ENCODE measurements around the gene SPHK2.
"Not testable (repeated sequence)": the region's sequence is repeated elsewhere in the genome, so short reads cannot be mapped to it uniquely, and the experiment has no call there.

The SPHK2 gene

GRCh38 chr19:48624067-48624594 is 4.8 kb downstream of the SPHK2 start:
- peak; percentile 99 for DNase-seq (ENCODE audit: low read depth)

GRCh38 chr19:48624791-48625723 is 5.8 kb downstream of the SPHK2 start:
- no peak for DNase-seq (ENCODE audit: low read depth)

GRCh38 chr19:48625891-48626327 is 6.6 kb downstream of the SPHK2 start:
- DNase-seq (ENCODE audit: low read depth) = no peak

GRCh38 chr19:48627201-48627864 is 8.0 kb downstream of the SPHK2 start:
- DNase-seq (ENCODE audit: low read depth) = no peak

GRCh38 chr19:48627865-48628314 is 8.6 kb downstream of the SPHK2 start:
- DNase-seq (ENCODE audit: low read depth) = no peak

DNA sequence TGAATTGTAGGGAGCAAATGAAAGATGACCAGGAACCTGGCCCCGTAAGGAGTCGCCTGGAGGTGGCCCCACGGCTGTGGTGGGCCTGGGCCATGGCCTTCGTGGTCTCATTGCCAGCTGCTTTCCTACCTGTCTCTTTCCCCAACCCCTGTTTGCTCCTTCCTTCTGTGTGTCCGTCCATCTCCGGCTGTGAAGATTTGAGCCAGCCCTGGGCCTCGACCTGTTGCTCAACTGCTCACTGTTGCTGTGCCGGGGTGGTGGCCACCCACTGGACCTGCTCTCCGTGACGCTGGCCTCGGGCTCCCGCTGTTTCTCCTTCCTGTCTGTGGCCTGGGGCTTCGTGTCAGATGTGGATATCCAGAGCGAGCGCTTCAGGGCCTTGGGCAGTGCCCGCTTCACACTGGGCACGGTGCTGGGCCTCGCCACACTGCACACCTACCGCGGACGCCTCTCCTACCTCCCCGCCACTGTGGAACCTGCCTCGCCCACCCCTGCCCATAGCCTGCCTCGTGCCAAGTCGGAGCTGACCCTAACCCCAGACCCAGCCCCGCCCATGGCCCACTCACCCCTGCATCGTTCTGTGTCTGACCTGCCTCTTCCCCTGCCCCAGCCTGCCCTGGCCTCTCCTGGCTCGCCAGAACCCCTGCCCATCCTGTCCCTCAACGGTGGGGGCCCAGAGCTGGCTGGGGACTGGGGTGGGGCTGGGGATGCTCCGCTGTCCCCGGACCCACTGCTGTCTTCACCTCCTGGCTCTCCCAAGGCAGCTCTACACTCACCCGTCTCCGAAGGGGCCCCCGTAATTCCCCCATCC is 9.4 kb downstream of the SPHK2 start:
- no peak for DNase-seq (ENCODE audit: low read depth)

GRCh38 chr19:48629297-48629598 is 9.9 kb downstream of the SPHK2 start:
- DNase-seq (ENCODE audit: low read depth) = no peak

DNA sequence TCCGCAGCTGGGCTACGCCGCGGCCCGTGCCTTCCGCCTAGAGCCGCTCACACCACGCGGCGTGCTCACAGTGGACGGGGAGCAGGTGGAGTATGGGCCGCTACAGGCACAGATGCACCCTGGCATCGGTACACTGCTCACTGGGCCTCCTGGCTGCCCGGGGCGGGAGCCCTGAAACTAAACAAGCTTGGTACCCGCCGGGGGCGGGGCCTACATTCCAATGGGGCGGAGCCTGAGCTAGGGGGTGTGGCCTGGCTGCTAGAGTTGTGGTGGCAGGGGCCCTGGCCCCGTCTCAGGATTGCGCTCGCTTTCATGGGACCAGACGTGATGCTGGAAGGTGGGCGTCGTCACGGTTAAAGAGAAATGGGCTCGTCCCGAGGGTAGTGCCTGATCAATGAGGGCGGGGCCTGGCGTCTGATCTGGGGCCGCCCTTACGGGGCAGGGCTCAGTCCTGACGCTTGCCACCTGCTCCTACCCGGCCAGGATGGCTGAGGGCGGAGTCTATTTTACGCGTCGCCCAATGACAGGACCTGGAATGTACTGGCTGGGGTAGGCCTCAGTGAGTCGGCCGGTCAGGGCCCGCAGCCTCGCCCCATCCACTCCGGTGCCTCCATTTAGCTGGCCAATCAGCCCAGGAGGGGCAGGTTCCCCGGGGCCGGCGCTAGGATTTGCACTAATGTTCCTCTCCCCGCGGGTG is 10.4 kb downstream of the SPHK2 start:
- DNase-seq (ENCODE audit: low read depth) = no peak

GRCh38 chr19:48630296-48631063 is 11.2 kb downstream of the SPHK2 start:
- DNase-seq (ENCODE audit: low read depth) = no peak

DNA sequence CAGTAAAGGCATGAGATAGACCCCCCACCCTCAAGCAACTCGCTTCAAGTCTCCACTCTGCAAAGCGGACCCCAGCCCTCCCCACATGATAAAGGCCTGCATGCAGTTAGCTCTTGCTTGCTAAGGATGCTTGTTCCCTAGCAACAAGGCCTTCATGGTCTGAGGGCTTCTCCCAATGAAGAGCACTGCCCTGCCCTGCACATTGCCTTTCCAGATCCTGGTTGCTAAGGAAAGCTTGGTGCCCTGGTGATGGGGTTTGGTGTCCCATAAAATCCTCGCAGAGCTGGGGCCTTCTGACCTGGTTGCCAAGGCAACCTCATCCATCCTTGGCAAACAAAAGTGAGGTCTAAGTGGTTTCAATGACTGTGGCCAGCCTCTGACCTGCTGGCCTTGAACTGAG is 11.9 kb downstream of the SPHK2 start:
- DNase-seq (ENCODE audit: low read depth) = no peak

GRCh38 chr19:48632286-48632685 is 13.0 kb downstream of the SPHK2 start:
- not testable (repeated sequence) for DNase-seq (ENCODE audit: low read depth)

DNA sequence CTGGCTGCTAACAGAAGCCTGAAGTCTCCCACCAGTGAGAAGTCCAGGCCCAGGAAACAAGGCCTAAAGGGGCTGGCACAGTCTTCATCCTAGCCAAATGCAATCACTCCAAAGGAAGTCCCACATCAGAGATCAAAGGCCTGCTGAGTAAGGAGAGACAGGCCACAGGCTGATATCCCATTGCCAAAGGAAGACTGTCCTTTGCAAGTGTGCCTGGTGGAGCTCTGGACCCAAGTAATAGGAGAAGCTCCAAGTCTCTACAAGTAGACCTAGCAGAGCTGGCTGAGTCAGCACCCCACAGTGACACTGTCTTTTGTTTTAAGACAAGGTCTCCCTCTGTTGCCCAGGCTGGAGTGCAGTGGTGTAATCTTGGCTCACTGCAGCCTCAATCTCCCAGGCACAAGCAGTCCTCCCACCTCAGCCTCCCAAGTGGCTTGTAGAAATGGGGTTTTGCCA is 13.4 kb downstream of the SPHK2 start:
- DNase-seq (ENCODE audit: low read depth) = no peak

- no peak for DNase-seq (ENCODE audit: low read depth)
Measured at GRCh38 chr19:48633148-48634035, 14.1 kb downstream of the SPHK2 start.

DNA sequence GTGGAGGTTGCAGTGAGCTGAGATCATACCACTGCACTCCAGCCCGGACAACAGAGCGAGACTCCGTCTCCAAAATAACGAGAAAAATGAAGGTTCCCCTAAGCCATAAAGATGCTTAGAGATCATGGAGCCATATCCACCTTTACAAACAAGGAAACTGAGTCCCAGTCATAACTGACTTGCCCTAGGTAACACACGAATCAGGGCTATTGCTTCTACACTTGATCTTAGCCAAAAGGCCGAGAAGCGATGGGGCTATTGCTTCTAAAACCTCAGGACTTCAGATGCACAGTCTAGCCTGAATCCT is 14.7 kb downstream of the SPHK2 start:
- no peak for DNase-seq (ENCODE audit: low read depth)

DNA sequence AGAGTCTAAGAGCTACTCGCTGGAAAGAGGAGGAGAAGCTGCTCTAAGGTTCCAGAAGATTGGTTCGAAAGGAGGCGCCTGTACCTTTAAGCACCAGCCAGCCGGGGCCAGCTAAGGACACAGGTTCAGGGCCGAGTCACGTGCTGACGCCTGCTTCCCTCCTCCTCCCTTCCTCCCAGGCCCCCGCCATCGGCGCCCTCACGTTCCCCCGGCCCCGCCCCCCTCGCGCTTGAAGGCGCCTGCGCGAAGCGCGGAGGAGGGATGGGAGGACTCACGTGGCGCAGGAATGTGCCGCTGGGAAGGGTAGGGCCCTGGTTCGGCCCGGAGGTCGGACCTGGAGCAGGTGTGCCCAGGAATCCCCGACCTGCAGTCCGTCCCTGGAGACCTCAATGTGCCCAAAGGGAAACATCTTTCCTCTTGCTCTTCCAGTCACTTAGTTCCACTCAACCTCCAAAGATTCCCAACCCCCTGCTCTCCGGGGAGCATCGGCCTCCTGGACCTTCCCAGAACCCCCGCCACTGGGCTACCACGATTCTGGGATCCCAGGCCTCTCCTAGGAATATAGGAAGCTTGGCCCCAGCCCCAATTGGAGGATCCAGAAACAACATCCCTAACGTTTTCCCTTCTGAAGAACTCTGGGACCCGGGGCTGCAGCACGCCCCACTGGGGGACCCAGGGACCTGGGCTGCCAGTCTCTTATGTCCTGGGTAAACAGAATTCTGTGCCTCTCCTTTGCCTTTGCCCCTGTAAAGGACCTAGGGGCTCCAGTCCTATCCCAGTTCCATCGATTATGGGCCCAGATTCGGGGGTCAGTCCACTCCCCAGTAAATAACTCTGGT is 15.3 kb downstream of the SPHK2 start:
- peak; percentile 92 for DNase-seq (ENCODE audit: low read depth)

GRCh38 chr19:48635263-48635965 is 16.1 kb downstream of the SPHK2 start:
- DNase-seq (ENCODE audit: low read depth) = peak; percentile 73

DNA sequence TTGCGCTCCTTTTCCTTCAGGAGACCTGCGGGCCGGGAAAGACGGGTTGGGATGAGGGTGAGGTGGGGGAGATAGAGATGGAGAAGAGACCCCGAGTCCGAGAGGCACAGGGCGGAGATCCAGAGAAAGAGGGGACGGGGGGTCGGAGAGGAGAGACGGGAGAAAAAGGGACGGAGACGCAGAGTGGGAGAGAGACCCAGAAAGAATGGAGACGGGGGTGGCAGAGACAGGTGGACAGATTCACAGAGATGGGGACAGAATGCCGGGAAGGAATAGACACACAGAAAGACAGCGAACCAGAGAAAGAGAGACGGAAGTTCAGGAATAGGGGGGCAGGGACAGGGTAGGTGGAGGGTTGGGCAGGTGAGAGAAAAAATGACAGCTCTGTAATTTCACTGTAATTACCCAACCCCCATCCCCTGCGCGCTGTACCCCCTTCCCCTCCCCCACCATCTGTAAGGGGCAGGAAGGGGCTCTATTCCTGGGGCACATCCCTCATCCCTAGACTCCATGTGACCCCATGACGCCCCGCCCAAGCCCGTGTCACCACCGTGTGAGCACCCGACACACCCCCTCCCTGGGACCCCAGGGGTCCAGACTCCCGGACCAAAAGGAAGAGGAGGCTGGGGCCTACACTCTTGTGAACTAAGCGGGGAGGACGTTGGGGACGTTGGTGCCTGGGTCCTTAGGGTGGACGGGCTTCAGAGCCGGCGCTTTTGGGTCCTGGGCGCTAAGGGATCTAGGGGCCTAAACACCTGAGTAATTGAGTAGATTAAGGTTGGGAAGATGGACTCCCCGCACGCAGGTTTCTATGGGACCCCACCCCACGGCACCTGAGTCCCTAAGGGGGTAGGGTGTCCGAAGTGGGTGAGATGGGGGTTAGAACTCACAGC is 16.9 kb downstream of the SPHK2 start:
- DNase-seq (ENCODE audit: low read depth) = no peak
